H9 (cell line): ENCODE data around the gene USP53. TPM values are rescaled to one million over a fixed set of nuclear protein-coding genes. Genes with fewer than 3 reads are reported as not detected.

Experiments used
- DNase-seq: peaks from one replicate; pipeline ENCODE4 v3.0.0-alpha.2; 2017
- H2AFZ ChIP-seq: one replicate; pipeline ENCODE4 v1.6.1; 2013; ENCODE audit warnings: mild to moderate bottlenecking, low read length, control low read depth, moderate library complexity
- H2AK5ac ChIP-seq: 2 replicates; pipeline ENCODE4 v1.6.1; 2013; ENCODE audit warnings: low read length, control low read depth, mixed read lengths; ENCODE audit not compliant: insufficient read length
- H2BK120ac ChIP-seq: one replicate; pipeline ENCODE4 v1.6.1; 2013; ENCODE audit warnings: low read depth, mild to moderate bottlenecking, low read length, control low read depth, inconsistent platforms; ENCODE audit not compliant: poor library complexity, severe bottlenecking
- H2BK12ac ChIP-seq: 2 replicates; pipeline ENCODE4 v1.6.1; 2013; ENCODE audit warnings: low read length, control low read depth, mixed read lengths, low read depth; ENCODE audit not compliant: insufficient read length
- H2BK15ac ChIP-seq: 2 replicates; pipeline ENCODE4 v1.6.1; 2013; ENCODE audit warnings: low read depth, low read length, control low read depth
- H2BK20ac ChIP-seq: one replicate; pipeline ENCODE4 v1.6.1; 2013; ENCODE audit warnings: low read depth, mild to moderate bottlenecking, low read length, control low read depth, inconsistent platforms; ENCODE audit not compliant: poor library complexity, severe bottlenecking
- H2BK5ac ChIP-seq: 2 replicates; pipeline ENCODE4 v1.6.1; 2013; ENCODE audit warnings: low read length, control low read depth, mixed read lengths; ENCODE audit not compliant: insufficient read length
- H3K14ac ChIP-seq: 2 replicates; pipeline ENCODE4 v1.6.1; 2013; ENCODE audit warnings: low read length, control low read depth; ENCODE audit not compliant: insufficient read depth
- H3K18ac ChIP-seq: 2 replicates; pipeline ENCODE4 v1.6.1; 2013; ENCODE audit warnings: low read depth, mild to moderate bottlenecking, mixed read lengths, low read length, control low read depth; ENCODE audit not compliant: insufficient read length
- H3K23ac ChIP-seq: 2 replicates; pipeline ENCODE4 v1.6.1; 2013; ENCODE audit warnings: low read length, control low read depth, mixed read lengths, low read depth; ENCODE audit not compliant: insufficient read length
- H3K23me2 ChIP-seq: 2 replicates; pipeline ENCODE4 v1.6.1; 2013; ENCODE audit warnings: low read depth, mild to moderate bottlenecking, mixed read lengths, low read length, control low read depth; ENCODE audit not compliant: insufficient read length, poor library complexity, severe bottlenecking
- H3K27ac ChIP-seq: 2 replicates; pipeline ENCODE4 v1.5.1; 2013; ENCODE audit warnings: low read length, control low read depth, mixed read lengths, low read depth; ENCODE audit not compliant: insufficient read length
- H3K27me3 ChIP-seq: 2 replicates; pipeline ENCODE4 v1.6.1; 2013; ENCODE audit warnings: low read length, control low read depth, inconsistent platforms; ENCODE audit not compliant: insufficient read depth
- H3K4ac ChIP-seq: 2 replicates; pipeline ENCODE4 v1.6.1; 2013; ENCODE audit warnings: low read depth, mild to moderate bottlenecking, control low read depth, inconsistent platforms, low read length, moderate library complexity
- H3K4me1 ChIP-seq: 2 replicates; pipeline ENCODE4 v1.6.1; 2013; ENCODE audit warnings: low read length, control low read depth, inconsistent platforms; ENCODE audit not compliant: insufficient read depth
- H3K4me2 ChIP-seq: 2 replicates; pipeline ENCODE4 v1.6.1; 2013; ENCODE audit warnings: low read length, control low read depth, mixed read lengths; ENCODE audit not compliant: insufficient read length, insufficient read depth
- H3K56ac ChIP-seq: 2 replicates; pipeline ENCODE4 v1.6.1; 2013; ENCODE audit warnings: low read depth, mild to moderate bottlenecking, mixed read lengths, low read length, control low read depth; ENCODE audit not compliant: insufficient read length
- H3K79me1 ChIP-seq: 2 replicates; pipeline ENCODE4 v1.6.1; 2013; ENCODE audit warnings: low read depth, mild to moderate bottlenecking, moderate library complexity, low read length, control low read depth, inconsistent platforms; ENCODE audit not compliant: insufficient read depth, poor library complexity, severe bottlenecking
- H3K79me2 ChIP-seq: 2 replicates; pipeline ENCODE4 v1.6.1; 2013; ENCODE audit warnings: low read length, control low read depth, inconsistent platforms; ENCODE audit not compliant: insufficient read depth
- H3K9ac ChIP-seq: 2 replicates; pipeline ENCODE4 v1.6.1; 2013; ENCODE audit warnings: low read length, control low read depth, mixed read lengths; ENCODE audit not compliant: insufficient read length; ENCODE audit errors: extremely low read depth
- H3K9me3 ChIP-seq: one replicate; pipeline ENCODE4 v1.6.1; 2013; ENCODE audit warnings: low read depth, low read length, inconsistent platforms; ENCODE audit not compliant: control insufficient read depth
- H3T11ph ChIP-seq: one replicate; pipeline ENCODE4 v1.6.1; 2013; ENCODE audit warnings: mild to moderate bottlenecking, low read length, control low read depth, inconsistent platforms
- H4K20me1 ChIP-seq: one replicate; pipeline ENCODE4 v1.6.1; 2013; ENCODE audit not compliant: control insufficient read depth, insufficient read length, insufficient read depth
- H4K5ac ChIP-seq: 2 replicates; pipeline ENCODE4 v1.6.1; 2013; ENCODE audit warnings: low read depth, mild to moderate bottlenecking, mixed read lengths, low read length, control low read depth; ENCODE audit not compliant: insufficient read length
- H4K8ac ChIP-seq: replicated peaks from 2 replicates; pipeline ENCODE4 v1.6.1; 2013; ENCODE audit warnings: low read length, control low read depth, mixed read lengths, low read depth; ENCODE audit not compliant: insufficient read length
- H4K91ac ChIP-seq: 2 replicates; pipeline ENCODE4 v1.6.1; 2013; ENCODE audit warnings: low read depth, mild to moderate bottlenecking, moderate library complexity, mixed read lengths, low read length, control low read depth; ENCODE audit not compliant: insufficient read length
- H3K27ac Mint-ChIP-seq, 3 experiments: 2 replicates in 2 of 3; 3 replicates in 1 of 3; pipeline ENCODE4 v1.8.0; 2020 to 2021; ENCODE audit warnings: mixed read lengths in 3 of 3, mild to moderate bottlenecking in 1 of 3, moderate library complexity in 1 of 3
- H3K27me3 Mint-ChIP-seq: 2 replicates; pipeline ENCODE4 v1.8.0; 2021; ENCODE audit warnings: low read depth, mild to moderate bottlenecking, moderate library complexity, mixed read lengths
- H3K36me3 Mint-ChIP-seq, 3 experiments: 2 replicates in 2 of 3; 3 replicates in 1 of 3; pipeline ENCODE4 v1.8.0; 2020 to 2021; ENCODE audit warnings: low read depth in 3 of 3, mixed read lengths in 3 of 3; ENCODE audit not compliant: insufficient read depth in 1 of 3
- H3K4me1 Mint-ChIP-seq, 2 experiments: 2 replicates each; pipeline ENCODE4 v1.8.0; 2020; ENCODE audit warnings: mixed read lengths in 2 of 2
- H3K4me3 Mint-ChIP-seq, 2 experiments: 2 replicates in 1 of 2; 3 replicates in 1 of 2; pipeline ENCODE4 v1.8.0; 2020 to 2021; ENCODE audit warnings: mild to moderate bottlenecking in 2 of 2, mixed read lengths in 2 of 2, moderate library complexity in 1 of 2
- H3K9me3 Mint-ChIP-seq, 2 experiments: 2 replicates in 1 of 2; 3 replicates in 1 of 2; pipeline ENCODE4 v1.8.0; 2020; ENCODE audit warnings: mild to moderate bottlenecking in 2 of 2, mixed read lengths in 2 of 2, moderate library complexity in 1 of 2
- whole genome bisulfite sequencing: extraction: QIAGEN DNeasy Blood & Tissue Kit; methylation state at CpG from one replicate; pipeline ENCODE4 v1.1.7; 2013; ENCODE audit warnings: missing lambda C conversion rate, low lambda C conversion rate, mixed read lengths; ENCODE audit not compliant: insufficient read length; ENCODE audit errors: extremely low coverage; 5-methylcytosine and 5-hydroxymethylcytosine counted together
- total RNA-seq: library from RNA; stranded (reverse); gene quantifications from 2 replicates; pipeline ENCODE4 v1.2.1, GENCODE V29; 2021
- TF ChIP-seq, protein P1 (sequence below): fragments of 200-600 bp; sonication (generic); conservative IDR thresholded peaks from 3 replicates; pipeline ENCODE4 v1.8.0; 2021; ENCODE audit warnings: antibody characterized with exemption, mild to moderate bottlenecking

USP53 gene
- total RNA-seq, 1 experiment from 2014 or later, result 18.4 TPM

- Histone ChIP-seq H4K8ac (no peak overlapping the region), H2BK20ac (no peak overlapping the region), H3K23me2 (no peaks in the 10 kb centered on the region), H3K27me3 (no peaks in the 10 kb centered on the region), H3K14ac (no peak overlapping the region), H3K79me1 (no peaks in the 10 kb centered on the region), H4K20me1 (no peaks in the 10 kb centered on the region), H3K4ac (no peak overlapping the region), H3K18ac (no peak overlapping the region), H4K91ac (no peak overlapping the region), H3T11ph (no peak overlapping the region), H2AK5ac (no peak overlapping the region), H3K9ac (no peak overlapping the region), H2BK12ac (no peak overlapping the region), H3K79me2 (no peaks in the 10 kb centered on the region), H3K56ac (no peak overlapping the region), H3K9me3 (no peaks in the 10 kb centered on the region), H3K27ac (no peak overlapping the region), H2BK120ac (no peak overlapping the region), H3K4me1 (no peaks in the 10 kb centered on the region), H2AFZ (no peak overlapping the region), H3K4me2 (no peak overlapping the region), H4K5ac (no peak overlapping the region), H2BK5ac (no peak overlapping the region), H3K23ac (no peak overlapping the region), H2BK15ac (no peak overlapping the region)
- H3K27me3 Mint-ChIP-seq, result no peaks in the 10 kb centered on the region
- H3K4me1 Mint-ChIP-seq, result no peaks in the 10 kb centered on the region
- TF ChIP-seq, protein P1, sequence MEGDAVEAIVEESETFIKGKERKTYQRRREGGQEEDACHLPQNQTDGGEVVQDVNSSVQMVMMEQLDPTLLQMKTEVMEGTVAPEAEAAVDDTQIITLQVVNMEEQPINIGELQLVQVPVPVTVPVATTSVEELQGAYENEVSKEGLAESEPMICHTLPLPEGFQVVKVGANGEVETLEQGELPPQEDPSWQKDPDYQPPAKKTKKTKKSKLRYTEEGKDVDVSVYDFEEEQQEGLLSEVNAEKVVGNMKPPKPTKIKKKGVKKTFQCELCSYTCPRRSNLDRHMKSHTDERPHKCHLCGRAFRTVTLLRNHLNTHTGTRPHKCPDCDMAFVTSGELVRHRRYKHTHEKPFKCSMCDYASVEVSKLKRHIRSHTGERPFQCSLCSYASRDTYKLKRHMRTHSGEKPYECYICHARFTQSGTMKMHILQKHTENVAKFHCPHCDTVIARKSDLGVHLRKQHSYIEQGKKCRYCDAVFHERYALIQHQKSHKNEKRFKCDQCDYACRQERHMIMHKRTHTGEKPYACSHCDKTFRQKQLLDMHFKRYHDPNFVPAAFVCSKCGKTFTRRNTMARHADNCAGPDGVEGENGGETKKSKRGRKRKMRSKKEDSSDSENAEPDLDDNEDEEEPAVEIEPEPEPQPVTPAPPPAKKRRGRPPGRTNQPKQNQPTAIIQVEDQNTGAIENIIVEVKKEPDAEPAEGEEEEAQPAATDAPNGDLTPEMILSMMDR, result no peak
- H3K9me3 Mint-ChIP-seq, result no peaks in the 10 kb centered on the region
- no peak overlapping the region for H3K4me3 Mint-ChIP-seq
- H3K36me3 Mint-ChIP-seq, result no peaks in the 10 kb centered on the region
- WGBS, result no CpG with 5 or more reads among the region's 1 CpG
- no peak for DNase-seq
- H3K27ac Mint-ChIP-seq, result no peak overlapping the region
These were observed 22.9 kb upstream of the USP53 start for GRCh38 chr4:119189638-119190037.
